Measurements from ENCODE around the gene BICRA. TPM values are rescaled to one million over a fixed set of nuclear protein-coding genes. Genes with fewer than 3 reads are reported as not detected.

BICRA gene
- total and polyA plus RNA-seq, 2 of the 4 experiments (the other 2 are of a cell fraction) = 1.8 to 3.5 TPM

Small RNAs within 50 kb of the gene (microRNA-seq; reads per million reads assigned to microRNA genes)
- not detected for gene RN7SL322P (ENCODE audit: insufficient read depth, insufficient read length)

Small RNAs within 50 kb of the gene (small RNA-seq; reads per million reads assigned to genes)
- 0 to 0.15 (median 0) reads per million in 5 experiments for gene RN7SL322P

Other genes with a start within 250 kb of the BICRA start
- 28.3 and 32.4 TPM in 2 replicates for gene MEIS3, start 189.6 kb upstream of the BICRA start, total RNA-seq (2012; rRNA removed)
- 33.0 TPM in 2 replicates for gene MEIS3, start 189.6 kb upstream of the BICRA start, polyA plus RNA-seq (2012; rRNA removed)
- not detected in 2 replicates for gene SLC8A2, start 137.2 kb upstream of the BICRA start, total RNA-seq (2012; rRNA removed)
- gene SLC8A2, start 137.2 kb upstream of the BICRA start, polyA plus RNA-seq (2012; rRNA removed) = 0.05 and 0.10 TPM in 2 replicates
- gene KPTN, start 124.9 kb upstream of the BICRA start, total RNA-seq (2012; rRNA removed) = 3.9 and 4.1 TPM in 2 replicates
- gene KPTN, start 124.9 kb upstream of the BICRA start, polyA plus RNA-seq (2012; rRNA removed) = 13.5 and 15.4 TPM in 2 replicates
- gene NAPA, start 94.1 kb upstream of the BICRA start, total RNA-seq (2012; rRNA removed) = 51.7 and 76.4 TPM in 2 replicates
- gene NAPA, start 94.1 kb upstream of the BICRA start, polyA plus RNA-seq (2012; rRNA removed) = 126 and 139 TPM in 2 replicates
- not detected in 2 replicates for gene ZNF541, start 36.0 kb upstream of the BICRA start, total RNA-seq (2012; rRNA removed)
- gene ZNF541, start 36.0 kb upstream of the BICRA start, polyA plus RNA-seq (2012; rRNA removed) = not detected in 2 replicates
- gene EHD2, start 104.3 kb downstream of the BICRA start, total RNA-seq (2012; rRNA removed) = 31.9 and 35.3 TPM in 2 replicates
- 152 and 181 TPM in 2 replicates for gene EHD2, start 104.3 kb downstream of the BICRA start, polyA plus RNA-seq (2012; rRNA removed)
- gene NOP53, start 136.4 kb downstream of the BICRA start, total RNA-seq (2012; rRNA removed) = 57.2 and 59.5 TPM in 2 replicates
- gene NOP53, start 136.4 kb downstream of the BICRA start, polyA plus RNA-seq (2012; rRNA removed) = 83.2 and 85.9 TPM in 2 replicates
- 51.7 and 61.3 TPM in 2 replicates for gene SELENOW, start 169.6 kb downstream of the BICRA start, total RNA-seq (2012; rRNA removed)
- 217 and 232 TPM in 2 replicates for gene SELENOW, start 169.6 kb downstream of the BICRA start, polyA plus RNA-seq (2012; rRNA removed)
- not detected in 2 replicates for gene TPRX1, start 195.4 kb downstream of the BICRA start, total RNA-seq (2012; rRNA removed)
- gene TPRX1, start 195.4 kb downstream of the BICRA start, polyA plus RNA-seq (2012; rRNA removed) = not detected in 2 replicates
- not detected in 2 replicates for gene CRX, start 212.8 kb downstream of the BICRA start, total RNA-seq (2012; rRNA removed)
- not detected in 2 replicates for gene CRX, start 212.8 kb downstream of the BICRA start, polyA plus RNA-seq (2012; rRNA removed)